MCF 10A (cell line): Measurements from ENCODE around the gene MYL9. TPM values are rescaled to one million over a fixed set of nuclear protein-coding genes. Genes with fewer than 3 reads are reported as not detected.

Experiments
- BruUV-seq: library from RNA; stranded (reverse); fragments of 400-500 nt; replicated peaks from 2 replicates; lab custom pipeline; 2021; lab: Mats Ljungman, UMichigan
- CTCF ChIA-PET: fragments of 300-600 bp; sonication (Branson Sonifier 250); formaldehyde crosslinking; extraction: SDS; loops from one replicate; lab custom pipeline; 2021; ENCODE audit warnings: antibody characterized with exemption, inconsistent platforms; lab: Yijun Ruan, JAX
- POLR2A ChIA-PET: fragments of 300-600, 350-650 bp; sonication (Branson Sonifier 250); formaldehyde crosslinking; extraction: SDS; loops from one replicate; lab custom pipeline; 2020; ENCODE audit warnings: antibody characterized with exemption, inconsistent platforms; lab: Yijun Ruan, JAX
- DNase-seq: peaks from one replicate; pipeline ENCODE4 v3.0.0-alpha.2; 2018; ENCODE audit not compliant: unreplicated experiment
- H3K27ac Mint-ChIP-seq: one replicate; pipeline ENCODE4 v1.8.0; 2022; ENCODE audit warnings: mild to moderate bottlenecking, low read depth, mixed read lengths; ENCODE audit not compliant: unreplicated experiment
- H3K27me3 Mint-ChIP-seq: one replicate; pipeline ENCODE4 v1.8.0; 2022; ENCODE audit warnings: mixed read lengths; ENCODE audit not compliant: insufficient read depth, unreplicated experiment
- H3K36me3 Mint-ChIP-seq: one replicate; pipeline ENCODE4 v1.8.0; 2022; ENCODE audit warnings: mild to moderate bottlenecking, moderate library complexity, mixed read lengths; ENCODE audit not compliant: insufficient read depth, unreplicated experiment
- H3K4me1 Mint-ChIP-seq: one replicate; pipeline ENCODE4 v1.8.0; 2022; ENCODE audit warnings: mixed read lengths; ENCODE audit not compliant: insufficient read depth, unreplicated experiment
- H3K4me3 Mint-ChIP-seq: one replicate; pipeline ENCODE4 v1.8.0; 2022; ENCODE audit warnings: mild to moderate bottlenecking, moderate library complexity, mixed read lengths; ENCODE audit not compliant: unreplicated experiment
- H3K9me3 Mint-ChIP-seq: one replicate; pipeline ENCODE4 v1.8.0; 2022; ENCODE audit warnings: mixed read lengths; ENCODE audit not compliant: unreplicated experiment
- CTCF ChIP-seq: fragments of 200-600 bp; IDR thresholded peaks from one replicate; pipeline ENCODE4 v1.8.0; 2022; ENCODE audit warnings: antibody characterized with exemption, mild to moderate bottlenecking; ENCODE audit not compliant: unreplicated experiment
- intact Hi-C: fragments of 100-400 bp; cut with micrococcal nuclease; formaldehyde crosslinking; loops from 2 replicates; pipeline ENCODE4 v1.14.1; 2022
- total RNA-seq: library from RNA; stranded (reverse); gene quantifications from 2 replicates; pipeline ENCODE4 v1.2.3, GENCODE V29; 2022

Gene MYL9
- total RNA-seq, 1 experiment from 2014 or later: 7.9 TPM

DNA sequence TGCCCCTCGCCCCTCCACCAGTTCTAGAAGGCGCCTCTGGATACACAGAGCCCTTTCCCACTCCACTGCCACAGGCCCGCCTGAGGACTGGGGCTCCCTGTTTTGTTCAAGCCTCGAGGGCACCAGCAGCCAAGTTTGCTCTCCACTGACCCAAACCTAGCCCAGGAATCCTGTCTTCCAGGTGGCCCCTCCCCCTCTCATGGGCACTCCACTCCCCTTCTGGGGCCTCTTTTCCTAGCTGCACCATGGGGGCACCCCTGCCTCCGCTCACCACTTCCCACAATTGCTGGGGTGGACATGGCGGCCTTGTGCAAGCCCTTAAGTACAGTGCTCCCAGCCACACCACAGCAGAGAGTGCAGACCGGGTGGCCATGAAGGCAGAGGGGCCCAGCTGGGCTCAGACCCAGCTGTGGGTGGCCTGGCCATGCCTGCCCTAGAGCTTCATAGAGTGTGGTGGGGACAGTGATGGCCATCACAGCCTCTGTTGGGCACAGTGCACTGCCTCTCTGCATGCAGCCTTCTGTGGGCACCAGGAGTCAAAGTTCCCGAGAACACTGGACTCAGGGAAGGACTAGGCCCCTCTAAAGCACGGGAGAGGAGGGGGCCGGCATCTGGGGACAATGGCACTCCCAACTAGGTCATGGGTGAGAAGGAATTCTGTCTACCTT, 1.3 kb downstream of the MYL9 start:
- H3K9me3 Mint-ChIP-seq: no peaks in the 10 kb centered on the region
- intact Hi-C loops: no loop called here
- no peak for TF ChIP-seq CTCF
- no peak for DNase-seq
- H3K27ac Mint-ChIP-seq: no peak overlapping the region
- BruUV-seq: no TSS peak
- no peak overlapping the region for H3K4me3 Mint-ChIP-seq
- H3K36me3 Mint-ChIP-seq: peaks cover 8% of the 10 kb centered on the region
- CTCF ChIA-PET: interaction anchor here (0.6 to 1.3 kb wide), 4 partner anchors 11 to 104 kb away, joined by 3 to 12 read pairs (median 4); no protein-coding TSS in a partner anchor
- peaks cover 8% of the 10 kb centered on the region for H3K4me1 Mint-ChIP-seq
- H3K27me3 Mint-ChIP-seq: no peaks in the 10 kb centered on the region
- POLR2A ChIA-PET: interaction anchor here (1.9 kb wide), 1 partner anchor 63 kb away, joined by 7 read pairs; the partner anchor contains the start of gene RAB5IF

DNA sequence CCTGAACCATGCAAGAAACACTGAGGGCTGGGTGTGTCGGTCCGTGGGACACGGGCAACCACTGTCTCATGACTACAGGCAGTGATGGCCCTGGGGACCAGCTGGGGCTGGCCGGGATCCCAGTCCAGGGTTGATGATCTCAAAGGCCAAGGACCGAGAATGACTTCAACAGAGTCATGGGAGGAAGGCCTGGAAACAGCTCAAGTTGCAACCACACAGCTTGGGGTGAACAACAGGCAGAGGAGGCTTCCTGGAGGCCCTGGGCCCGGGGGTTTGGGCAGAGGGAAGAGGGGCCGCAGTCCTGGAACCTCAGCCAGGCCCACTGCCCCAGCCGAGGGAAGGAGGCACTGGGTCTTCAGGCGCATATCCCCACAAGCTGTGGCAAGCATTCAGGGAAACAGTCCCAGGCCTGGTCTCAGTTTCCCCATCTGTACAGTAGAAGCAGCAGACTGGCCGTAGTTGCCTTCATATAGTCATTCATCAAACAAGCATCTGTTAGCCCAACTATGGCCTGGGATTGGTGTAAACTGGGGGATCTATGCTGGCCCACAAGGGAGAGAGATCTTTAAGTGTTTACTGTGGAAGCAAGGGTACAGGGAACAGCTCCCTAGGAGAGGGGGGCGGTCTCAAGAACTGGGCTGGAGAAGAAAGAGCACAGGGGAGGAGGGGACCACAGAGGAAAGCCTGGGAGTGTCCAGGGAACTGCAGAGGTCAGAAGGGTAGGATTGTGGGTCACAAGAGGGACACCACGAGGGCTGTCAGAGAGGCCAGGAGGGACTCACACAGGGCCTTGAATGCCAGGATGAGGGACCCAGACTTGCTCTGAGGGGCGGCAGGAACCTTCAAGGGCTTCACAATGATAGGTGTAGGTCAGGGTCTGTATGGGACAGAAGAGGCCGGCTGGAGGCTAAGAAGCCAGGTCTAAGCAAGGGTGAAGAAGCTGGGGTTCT, 2.1 kb downstream of the MYL9 start:
- Mint-ChIP-seq H3K27ac (no peak overlapping the region), H3K36me3 (peaks cover 8% of the 10 kb centered on the region), H3K27me3 (no peaks in the 10 kb centered on the region), H3K9me3 (no peaks in the 10 kb centered on the region), H3K4me1 (peaks cover 8% of the 10 kb centered on the region), H3K4me3 (no peak overlapping the region)
- CTCF ChIA-PET: interaction anchor here (1.1 to 1.5 kb wide), 3 partner anchors 61 to 265 kb away, joined by 3 to 6 read pairs (median 5); no protein-coding TSS in a partner anchor
- intact Hi-C loops: no loop called here
- no TSS peak for BruUV-seq
- POLR2A ChIA-PET: interaction anchor here (0.6 to 2.3 kb wide), 5 partner anchors 51 to 78 kb away, joined by 3 to 8 read pairs (median 3); partner anchors contain the start of gene RAB5IF
- DNase-seq: peak; percentile 22
- no peak for TF ChIP-seq CTCF

- no TSS peak for BruUV-seq
- peak; percentile 84 for DNase-seq
- no peak overlapping the region for H3K27ac Mint-ChIP-seq
- intact Hi-C loops: no loop called here
- POLR2A ChIA-PET: interaction anchor here (0.6 to 2.3 kb wide), 5 partner anchors 50 to 79 kb away, joined by 3 to 8 read pairs (median 3); partner anchors contain the start of gene RAB5IF
- H3K36me3 Mint-ChIP-seq: peaks cover 8% of the 10 kb centered on the region
- peaks cover 8% of the 10 kb centered on the region for H3K4me1 Mint-ChIP-seq
- CTCF ChIA-PET: interaction anchor here (0.9 to 1.5 kb wide), 3 partner anchors 22 to 265 kb away, joined by 3 to 6 read pairs (median 5); no protein-coding TSS in a partner anchor
- TF ChIP-seq CTCF: no peak
- no peak overlapping the region for H3K4me3 Mint-ChIP-seq
- H3K27me3 Mint-ChIP-seq: no peaks in the 10 kb centered on the region
- no peaks in the 10 kb centered on the region for H3K9me3 Mint-ChIP-seq
These were observed 3.1 kb downstream of the MYL9 start for GRCh38 chr20:36544134-36545018.
